HG02588 (cell line): Measurements from ENCODE around the gene NFIA.
"Not testable (repeated sequence)": the region's sequence is repeated elsewhere in the genome, so short reads cannot be mapped to it uniquely, and the experiment has no call there.

Source experiments
- ATAC-seq: cut with Tn5 transposase; IDR thresholded peaks from one replicate; pipeline ENCODE4 v1.9.1; 2021; ENCODE audit warnings: mild to moderate bottlenecking, moderate library complexity; ENCODE audit not compliant: unreplicated experiment

Gene NFIA

DNA sequence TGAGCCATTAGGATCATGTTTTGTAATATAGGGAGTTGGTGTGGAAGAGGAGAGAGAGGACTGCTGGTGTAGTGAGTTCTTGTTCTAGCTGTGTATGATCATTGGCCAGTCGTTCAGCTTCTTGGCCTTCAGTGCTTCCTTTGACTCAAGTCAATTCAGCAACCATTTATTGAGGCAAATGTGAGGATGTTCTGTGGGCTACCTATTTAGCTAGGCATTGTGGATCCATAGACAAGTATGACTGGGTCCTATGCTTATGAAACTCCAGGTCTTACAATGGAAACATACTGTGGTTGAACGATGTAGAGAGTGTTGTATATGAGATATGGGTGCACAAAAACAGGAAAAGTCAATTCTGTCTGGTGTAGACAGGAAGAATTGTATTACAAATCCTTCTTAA, 41.7 kb downstream of the NFIA start:
- ATAC-seq, result no peak

DNA sequence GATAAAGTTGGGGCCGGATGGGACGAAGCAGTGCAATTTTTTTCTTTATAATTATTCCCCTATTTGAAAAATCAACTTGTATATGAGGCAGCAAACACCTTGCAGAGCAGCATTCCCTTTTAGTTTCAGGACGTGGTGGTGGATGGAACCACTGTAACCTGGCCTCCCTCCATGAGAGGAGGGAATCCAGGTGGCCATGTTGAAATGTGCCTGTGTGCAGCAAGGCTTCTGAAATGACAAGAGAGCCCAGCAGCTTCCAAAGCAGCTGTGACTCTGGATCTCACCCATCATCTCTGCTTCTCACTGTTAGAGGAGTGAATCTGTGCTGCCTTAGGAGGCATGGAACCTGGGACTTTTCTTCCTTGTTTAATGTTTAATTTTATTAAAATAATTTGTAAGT, 42.3 kb downstream of the NFIA start:
- ATAC-seq, result no peak

DNA sequence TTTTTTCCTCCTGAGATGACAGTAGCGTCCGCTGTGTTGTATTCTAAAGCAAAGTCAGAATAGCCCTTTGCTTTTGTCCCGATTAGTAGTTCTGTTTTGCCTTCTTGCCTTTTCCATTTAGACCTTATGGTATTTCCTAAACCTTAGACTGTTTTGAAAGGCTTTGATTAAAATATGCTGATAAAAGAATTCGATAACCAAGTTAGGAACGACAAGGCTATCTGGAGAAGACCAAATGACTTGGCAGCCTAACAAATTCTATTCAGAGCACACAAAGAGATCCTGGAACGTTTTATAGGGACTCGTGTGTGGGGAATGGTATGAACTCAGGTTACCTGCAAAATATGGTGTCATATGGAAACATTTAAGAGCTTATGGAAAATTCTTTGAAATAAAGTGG, 42.9 kb downstream of the NFIA start:
- ATAC-seq, result no peak

DNA sequence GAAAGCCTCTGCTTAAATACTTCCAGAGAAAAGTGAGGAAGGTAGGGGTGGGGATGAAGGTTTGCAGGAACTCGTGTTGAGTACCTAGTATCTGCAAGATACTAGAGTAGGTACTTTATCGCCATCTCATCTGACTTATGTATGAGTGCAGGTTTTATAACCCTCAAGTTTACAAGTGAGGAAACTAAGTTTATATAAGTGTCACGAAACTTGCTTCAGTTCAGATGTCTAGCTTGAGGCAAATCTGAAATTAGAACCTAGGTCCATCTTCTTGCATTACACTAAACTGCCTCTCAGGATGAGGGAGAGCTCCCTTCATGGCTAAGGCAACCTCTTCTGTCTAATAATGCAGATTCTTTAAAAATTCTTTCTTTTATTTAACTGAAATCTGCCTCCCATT, 43.5 kb downstream of the NFIA start:
- ATAC-seq, result no peak

DNA sequence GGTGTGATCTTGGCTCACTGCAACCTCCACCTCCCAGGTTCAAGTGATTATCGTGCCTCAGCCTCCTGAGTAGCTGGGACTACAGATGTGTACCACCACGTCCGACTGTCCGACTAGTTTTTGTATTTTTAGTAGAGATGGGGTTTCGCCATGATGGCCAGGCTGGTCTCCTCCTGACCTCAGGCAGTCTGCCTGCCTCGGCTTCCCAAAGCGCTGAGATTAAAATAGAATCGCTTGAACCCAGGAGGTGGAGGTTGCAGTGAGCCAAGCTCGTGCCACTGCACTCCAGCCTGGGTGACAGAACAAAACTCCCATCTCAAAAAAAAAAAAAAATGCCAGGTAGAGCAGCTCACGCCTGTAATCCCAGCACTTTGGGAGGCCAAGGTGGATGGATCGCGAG, 44.5 kb downstream of the NFIA start:
- not testable (repeated sequence) for ATAC-seq

DNA sequence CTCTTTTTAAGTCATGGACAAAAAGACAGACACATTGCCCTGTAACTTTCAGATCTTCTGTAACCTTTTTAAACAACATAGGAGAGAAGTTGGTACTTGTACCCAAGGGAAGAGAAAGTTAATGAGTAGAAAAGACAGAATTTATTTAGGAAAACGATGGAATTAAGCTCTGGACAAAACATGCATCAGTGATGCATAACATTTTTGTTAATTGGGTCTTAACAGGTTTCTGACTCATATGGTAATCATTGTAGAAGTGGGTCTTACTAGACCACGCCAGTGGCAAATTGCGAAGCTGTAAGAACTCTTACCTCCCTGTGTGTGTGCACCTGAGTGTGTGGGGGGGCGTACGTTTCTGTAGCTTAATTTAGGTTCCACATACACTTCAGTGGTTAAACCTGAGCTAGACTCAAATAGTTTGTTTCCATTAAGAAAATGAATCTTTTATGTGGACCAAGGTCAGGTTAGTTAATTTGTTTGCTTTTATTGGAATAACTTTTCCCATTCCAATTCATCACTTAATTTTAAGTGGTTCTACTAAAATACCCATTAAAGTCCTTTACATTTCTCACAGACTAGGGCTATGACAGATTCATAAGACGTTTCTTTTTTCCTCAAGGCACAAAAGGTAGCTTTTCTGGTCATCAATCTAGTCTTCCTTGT, 48.1 kb downstream of the NFIA start:
- no peak for ATAC-seq

DNA sequence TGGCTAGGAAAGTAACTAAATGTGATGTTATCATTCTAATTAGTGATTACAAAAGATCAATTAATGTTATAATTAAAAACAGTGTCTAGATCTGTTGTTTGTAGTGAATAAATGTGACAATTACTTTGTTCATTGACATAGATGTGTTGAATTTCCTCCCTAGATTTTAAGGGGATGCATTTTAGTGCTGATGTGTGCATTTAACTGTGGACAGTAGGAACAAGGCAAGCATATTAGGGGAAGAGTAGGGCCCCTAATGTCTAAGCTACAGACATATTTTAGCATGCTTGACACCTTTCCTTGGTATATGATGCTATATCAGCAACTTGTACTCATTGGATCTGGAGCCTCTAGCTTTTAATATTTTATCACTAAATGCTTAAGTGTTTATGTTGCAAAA, 48.9 kb downstream of the NFIA start:
- ATAC-seq, result no peak

DNA sequence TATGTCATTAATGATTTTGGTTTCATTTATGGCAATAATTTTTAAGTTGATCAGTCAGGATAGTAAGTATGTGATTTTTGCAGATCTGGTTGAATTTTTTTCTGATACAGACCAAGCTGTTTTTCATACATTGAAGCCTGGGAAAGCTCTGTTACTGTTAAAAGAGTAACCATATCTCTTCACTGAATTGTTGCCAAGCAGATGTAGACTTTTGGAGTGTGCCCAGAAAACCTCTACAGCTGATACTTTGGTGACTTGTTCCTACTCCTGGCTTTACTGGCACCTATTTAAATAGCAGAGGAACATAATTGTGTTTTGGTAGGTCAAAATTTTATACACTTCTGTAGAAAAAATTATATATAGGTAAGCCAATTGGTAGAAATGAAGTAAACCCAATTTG, 49.4 kb downstream of the NFIA start:
- ATAC-seq, result no peak

DNA sequence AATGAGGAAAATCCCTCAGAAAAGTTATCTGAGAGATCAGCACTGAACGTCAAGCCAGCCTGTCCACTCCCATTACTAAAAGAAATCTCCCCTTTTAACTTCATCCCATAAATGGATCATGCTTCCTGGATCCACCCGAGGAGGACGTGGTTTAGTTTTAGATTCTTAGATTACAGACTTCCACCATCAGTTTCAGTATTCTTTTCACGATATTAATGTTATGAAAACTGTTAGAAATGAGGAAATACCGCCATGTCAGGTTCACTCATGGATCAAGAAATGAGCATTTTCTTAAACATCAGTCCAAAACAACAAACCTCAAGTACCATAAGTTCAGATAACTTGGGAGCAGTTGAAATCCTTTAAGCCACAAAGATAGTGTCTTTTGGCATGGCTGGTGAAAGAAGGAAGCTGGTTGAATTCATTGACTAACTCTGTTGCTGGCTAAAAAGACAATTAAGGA, 49.8 kb downstream of the NFIA start:
- ATAC-seq, result no peak

DNA sequence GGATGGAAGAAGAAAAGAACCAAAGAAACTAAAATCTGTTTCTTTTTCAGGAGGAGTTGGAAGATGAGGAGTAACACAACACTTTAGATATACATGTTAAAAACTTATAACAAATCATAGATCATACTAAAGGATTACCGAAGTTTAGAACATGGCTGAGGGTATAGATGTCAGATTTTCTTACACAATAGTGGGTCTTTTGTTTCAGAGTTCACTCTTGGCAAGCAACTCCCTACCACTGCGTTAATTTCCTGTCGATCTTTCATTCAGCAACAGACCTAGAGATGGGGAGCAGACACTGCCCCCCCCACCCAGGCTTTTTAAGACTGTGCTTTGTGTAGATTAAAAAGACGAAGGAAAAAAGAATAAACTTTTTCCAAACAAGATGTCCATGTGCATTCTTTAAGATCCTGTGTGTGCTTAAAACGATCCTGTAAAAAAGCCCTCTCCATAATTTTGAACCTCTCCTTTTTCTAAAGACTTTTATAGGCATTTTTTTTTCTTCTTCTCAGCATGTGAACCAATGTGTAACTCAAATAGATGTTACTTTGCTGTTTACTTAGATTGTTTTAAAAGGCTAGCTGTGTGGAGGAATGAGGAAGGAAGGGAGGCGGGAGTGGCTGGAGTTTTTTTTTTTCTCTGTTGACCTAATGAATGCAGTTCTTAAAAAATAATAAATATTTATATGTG, 50.4 kb downstream of the NFIA start:
- no peak for ATAC-seq

DNA sequence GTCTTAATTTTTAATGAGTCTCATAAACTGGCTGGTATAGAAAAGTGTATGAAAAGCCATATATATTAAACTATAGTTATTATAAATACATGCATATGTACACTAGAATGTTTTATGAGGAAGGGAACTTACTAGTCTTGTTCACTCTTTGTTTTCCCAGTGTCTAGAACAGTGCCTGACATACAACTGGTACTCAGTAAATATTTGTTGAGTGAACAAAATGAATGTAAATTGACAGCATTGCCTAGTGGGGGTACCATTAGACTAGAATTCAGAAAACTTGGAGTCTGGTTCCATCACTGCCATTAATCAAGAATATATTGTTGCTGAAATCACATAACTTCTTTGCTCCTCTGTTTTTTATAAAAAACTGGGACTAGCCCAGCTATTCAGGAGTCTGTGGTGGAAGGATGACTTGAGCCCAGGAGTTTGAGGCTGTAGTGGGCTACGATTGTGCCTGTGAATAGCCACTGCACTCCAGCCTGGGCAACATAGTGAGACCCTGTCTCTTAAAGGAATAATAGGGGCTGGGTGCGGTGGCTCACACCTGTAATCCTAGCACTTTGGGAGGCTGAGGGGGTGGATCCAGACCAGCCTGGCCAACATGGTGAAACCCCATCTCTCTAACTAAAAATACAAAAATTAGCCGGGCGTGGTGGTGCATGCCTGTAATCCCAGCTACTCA, 51.1 kb downstream of the NFIA start:
- no peak for ATAC-seq

DNA sequence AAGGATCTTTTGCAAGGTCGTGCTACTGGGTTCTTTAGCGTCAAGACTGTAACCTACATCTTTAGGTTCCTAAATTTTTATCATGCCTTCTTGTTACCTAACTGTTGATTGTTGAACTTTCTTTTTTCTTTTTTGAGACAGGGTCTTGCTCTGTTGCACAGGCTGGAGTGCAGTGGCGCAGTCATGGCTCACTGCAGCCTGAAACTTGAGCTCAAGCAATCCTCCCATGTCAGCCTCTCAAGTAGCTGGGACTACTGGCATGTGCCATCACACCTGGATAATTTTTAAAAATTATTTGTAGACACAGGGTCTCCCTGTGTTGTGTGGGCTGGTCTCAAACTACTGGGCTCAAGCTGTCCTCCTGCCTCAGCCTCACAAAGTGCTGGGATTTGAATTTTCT, 52.9 kb downstream of the NFIA start:
- no peak for ATAC-seq

DNA sequence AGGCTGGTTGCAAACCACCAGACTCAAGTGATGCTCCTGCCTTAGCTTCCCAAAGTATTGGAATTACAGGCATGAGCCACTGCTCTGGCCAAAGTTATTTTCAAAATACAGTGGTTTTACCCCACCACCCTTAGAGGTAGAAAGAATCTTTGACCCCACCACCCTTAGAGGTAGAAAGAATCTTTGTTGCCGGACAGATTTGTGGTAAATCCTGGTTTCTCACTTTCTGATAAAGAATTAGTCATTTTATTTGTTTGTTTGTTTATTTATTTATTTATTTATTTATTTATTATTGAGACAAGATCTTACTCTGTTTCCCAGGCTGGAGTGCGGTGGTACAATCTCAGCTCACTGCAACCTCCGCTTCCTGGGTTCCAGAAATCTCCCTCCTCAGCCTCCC, 55.9 kb downstream of the NFIA start:
- no peak for ATAC-seq

DNA sequence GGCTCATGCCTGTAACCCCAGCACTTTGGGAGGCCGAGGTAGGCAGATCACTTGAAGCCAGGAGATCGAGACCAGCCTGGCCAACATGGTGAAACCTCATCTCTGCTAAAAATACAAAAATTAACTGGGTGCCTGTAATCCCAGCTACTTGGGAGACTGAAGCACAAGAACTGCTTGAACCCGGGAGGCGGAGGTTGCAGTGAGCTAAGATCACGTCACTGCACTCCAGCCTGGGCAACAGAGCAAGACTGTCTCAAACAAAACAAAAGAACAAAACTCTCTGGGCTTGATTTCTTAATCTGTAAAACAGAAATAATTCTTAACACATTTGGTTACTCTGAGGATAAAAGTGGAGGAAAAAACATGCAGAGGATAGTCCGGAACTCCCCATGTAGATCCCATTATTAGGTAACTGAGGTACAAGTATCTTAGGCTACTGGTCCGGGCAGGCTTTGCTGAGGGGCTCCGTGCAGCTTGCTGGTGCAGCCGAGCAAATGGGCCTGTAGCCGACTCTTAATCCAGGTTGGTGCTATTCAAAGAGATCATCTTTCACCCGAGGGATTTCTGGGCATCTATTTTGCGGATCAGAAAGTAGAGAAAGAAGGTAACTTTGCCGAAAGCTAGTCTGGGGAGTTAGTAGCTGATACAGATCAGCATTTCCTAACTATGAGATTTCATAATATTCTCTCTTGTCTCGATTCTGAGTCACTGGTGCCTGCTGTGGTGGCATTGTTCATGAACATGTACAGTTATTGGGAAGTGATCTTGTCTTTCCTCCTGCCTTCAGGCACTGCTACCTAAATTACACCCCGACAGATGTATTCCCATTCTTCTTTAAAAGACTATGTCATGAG, 56.8 kb downstream of the NFIA start:
- ATAC-seq, result no peak

DNA sequence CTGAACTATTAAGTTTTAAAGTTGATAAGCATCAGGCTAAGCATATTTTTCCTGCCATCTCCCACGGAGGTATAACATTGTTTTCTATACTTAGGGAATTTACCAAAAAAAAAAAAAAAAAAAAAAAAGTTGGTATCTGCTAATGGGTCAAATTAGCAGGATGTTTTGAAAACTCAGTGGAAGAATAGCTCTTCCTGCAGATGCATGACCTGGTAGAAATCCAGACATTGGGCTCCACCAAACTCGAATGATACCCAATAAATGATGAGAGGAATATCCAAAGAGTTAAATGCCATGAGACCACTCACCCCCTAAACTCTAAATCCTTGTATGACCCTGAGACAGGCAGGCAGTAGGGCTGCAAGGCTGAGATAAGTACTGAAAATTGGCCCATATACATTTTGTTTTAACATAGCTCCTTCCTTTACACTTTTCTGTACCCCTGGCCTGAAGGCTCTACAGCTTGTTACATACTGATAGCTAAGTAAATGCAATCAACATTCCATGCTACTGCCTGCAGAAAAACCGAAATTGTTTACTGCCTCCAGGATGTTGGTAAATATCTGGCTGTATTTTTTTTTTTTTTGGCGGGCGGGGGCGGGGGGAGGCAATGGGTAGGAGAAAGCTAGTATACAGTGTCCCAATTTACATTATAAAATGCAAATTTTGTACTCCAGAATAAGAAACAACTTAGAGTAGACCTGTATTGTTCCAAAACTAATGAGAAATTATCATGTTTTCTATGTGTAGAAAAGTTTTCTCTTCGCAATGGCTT, 57.6 kb downstream of the NFIA start:
- no peak for ATAC-seq

DNA sequence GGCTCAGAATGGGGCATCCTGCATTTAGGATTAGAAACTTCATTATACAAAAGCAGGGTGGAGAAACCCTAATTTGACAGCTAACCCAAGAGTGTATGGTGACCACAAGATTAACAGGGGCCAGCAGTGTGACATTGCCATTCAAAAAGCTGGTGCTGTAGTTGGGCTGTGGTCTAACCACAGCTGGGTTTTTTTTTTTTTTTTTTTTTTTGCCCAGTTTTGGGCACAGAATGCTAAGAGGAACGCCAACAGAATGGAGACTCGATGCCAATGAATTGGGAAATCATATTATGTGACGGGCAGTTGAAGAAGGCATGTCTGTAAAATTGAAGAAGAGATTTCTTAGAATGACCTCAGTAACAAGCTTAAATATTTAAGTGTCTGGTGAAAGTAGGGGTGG, 58.4 kb downstream of the NFIA start:
- ATAC-seq, result no peak

DNA sequence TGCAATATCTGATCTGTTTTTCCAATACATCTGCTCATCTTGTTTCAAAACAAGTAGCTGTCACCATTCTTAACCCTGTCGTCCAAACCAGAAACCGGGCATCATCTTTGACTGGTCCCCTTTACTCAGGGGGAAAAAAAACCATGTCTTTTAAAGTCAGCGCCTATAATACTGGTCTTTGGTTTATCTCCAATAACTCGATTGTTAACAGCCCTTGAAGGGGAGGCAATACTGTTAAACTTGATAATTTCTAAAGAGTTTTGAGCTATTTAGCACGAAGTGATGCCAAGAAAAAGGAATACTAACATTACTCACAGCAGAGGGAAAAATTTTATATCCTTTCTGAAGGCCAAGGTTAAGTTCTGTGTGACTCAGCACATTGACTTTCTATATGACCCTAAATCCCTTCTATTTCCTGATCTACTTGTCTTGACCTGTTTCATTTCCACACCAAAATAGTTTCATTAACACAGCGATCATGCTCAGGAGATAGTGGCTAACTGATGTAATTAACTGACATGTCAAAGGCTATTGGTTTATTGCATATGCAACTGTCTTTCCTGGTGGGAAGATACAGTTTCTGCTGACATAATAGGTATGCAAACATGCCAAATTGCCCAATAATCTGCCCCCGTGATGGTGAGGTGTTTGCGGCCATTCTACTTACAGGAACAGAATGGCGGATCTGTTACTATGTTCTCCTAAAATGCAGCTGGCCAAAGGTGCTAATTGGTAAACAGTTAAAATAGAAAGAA, 59.1 kb downstream of the NFIA start:
- no peak for ATAC-seq

DNA sequence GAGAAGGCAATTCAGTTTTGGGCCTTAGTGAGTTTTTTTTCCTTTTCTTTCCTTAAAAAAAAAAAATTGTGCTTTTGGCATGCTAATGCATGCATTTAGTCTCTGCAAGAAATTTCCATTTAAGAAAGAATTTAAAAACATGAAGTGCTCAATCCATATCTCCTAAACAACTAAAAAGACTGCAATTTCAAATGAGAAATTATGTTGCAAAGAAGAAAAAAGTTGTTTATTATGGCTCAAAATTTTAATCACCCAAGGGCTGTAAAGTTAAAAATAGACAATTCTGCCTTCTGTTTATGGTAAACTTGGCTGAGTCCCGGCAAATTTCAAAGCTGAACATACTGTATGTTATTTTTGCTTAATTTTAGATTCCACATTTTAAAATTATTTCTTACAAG, 59.7 kb downstream of the NFIA start:
- ATAC-seq, result no peak

DNA sequence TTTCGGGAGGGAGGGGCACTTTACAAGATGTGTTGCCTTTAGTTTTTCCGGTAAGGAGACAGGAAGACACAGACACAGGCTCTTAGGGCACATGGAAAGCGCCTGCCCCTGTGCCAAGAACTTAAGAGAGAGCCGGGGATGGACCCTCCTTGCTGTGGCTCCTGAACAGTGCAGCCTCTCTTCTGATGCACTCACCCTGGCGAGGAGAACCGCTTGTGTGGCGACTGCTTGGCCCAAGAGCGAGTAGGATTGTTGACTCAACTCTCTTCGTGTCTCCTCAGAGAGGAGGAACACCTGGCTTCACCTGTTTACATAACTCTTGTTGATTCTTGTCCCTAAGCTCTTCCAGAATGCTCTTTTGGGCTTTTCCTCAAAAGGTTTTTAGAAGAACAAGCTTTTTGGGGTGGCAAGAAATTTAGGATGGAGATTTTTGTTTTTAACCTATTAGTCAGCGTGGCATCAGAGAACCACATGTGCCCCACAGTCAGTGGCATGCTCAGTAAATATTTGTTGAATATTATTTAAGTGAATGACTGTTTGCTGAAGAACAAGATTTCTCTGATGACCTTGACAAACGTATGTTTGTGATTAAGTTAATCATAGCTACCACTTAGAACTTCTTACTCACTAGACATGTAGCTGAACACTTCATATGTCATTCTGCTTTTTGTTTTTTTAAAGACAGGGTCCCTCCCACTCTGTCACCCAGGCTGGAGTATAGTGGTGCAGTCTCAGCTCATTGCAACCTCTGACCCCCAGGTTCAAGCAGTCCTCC, 60.6 kb downstream of the NFIA start:
- no peak for ATAC-seq
